Nephron (organoid): ENCODE data around the gene HOXA7.
A peak's percentile ranks its signal among the peaks of the same experiment; 100 is the strongest.

Experiments
- H3K27ac Mint-ChIP-seq, 3 experiments: 2 replicates each; pipeline ENCODE4 v1.8.0; 2020; ENCODE audit warnings: mixed read lengths in 3 of 3, mild to moderate bottlenecking in 2 of 3, moderate library complexity in 1 of 3
- H3K27me3 Mint-ChIP-seq: 2 replicates; pipeline ENCODE4 v1.8.0; 2021; ENCODE audit warnings: low read depth, mild to moderate bottlenecking, moderate library complexity, mixed read lengths
- H3K36me3 Mint-ChIP-seq: 2 replicates; pipeline ENCODE4 v1.8.0; 2020; ENCODE audit warnings: low read depth, mixed read lengths
- H3K4me1 Mint-ChIP-seq: 2 replicates; pipeline ENCODE4 v1.8.0; 2020; ENCODE audit warnings: mixed read lengths
- H3K4me3 Mint-ChIP-seq, 3 experiments: 2 replicates each; pipeline ENCODE4 v1.8.0; 2020; ENCODE audit warnings: mild to moderate bottlenecking in 3 of 3, mixed read lengths in 3 of 3, moderate library complexity in 2 of 3
- H3K9me3 Mint-ChIP-seq: 2 replicates; pipeline ENCODE4 v1.8.0; 2020; ENCODE audit warnings: mixed read lengths
- CTCF ChIP-seq, 3 experiments: fragments of 200-600 bp; sonication (generic); IDR thresholded peaks; one replicate each; pipeline ENCODE4 v1.5.0; 2021; ENCODE audit warnings: antibody characterized with exemption in 3 of 3; ENCODE audit not compliant: unreplicated experiment in 3 of 3

The HOXA7 gene

GRCh38 chr7:27149842-27150567 lies 6.5 kb downstream of the HOXA7 start:
- H3K4me3 Mint-ChIP-seq = peak overlapping the region; percentile 95 to 98 (median 96)
- no peaks in the 10 kb centered on the region for H3K27me3 Mint-ChIP-seq
- TF ChIP-seq CTCF (IDR thresholded peaks at IDR 0.05; ENCODE audit: unreplicated experiment in 3 of 3) = no peak
- peaks cover 69% of the 10 kb centered on the region for H3K36me3 Mint-ChIP-seq
- peaks cover 61% of the 10 kb centered on the region for H3K4me1 Mint-ChIP-seq
- H3K27ac Mint-ChIP-seq = peak overlapping the region; percentile 97 to 100 (median 99)
- H3K9me3 Mint-ChIP-seq = no peaks in the 10 kb centered on the region

- Mint-ChIP-seq H3K4me3 (peak overlapping the region; percentile 95 to 98 (median 96)), H3K4me1 (peaks cover 60% of the 10 kb centered on the region), H3K36me3 (peaks cover 68% of the 10 kb centered on the region), H3K9me3 (no peaks in the 10 kb centered on the region), H3K27ac (peak overlapping the region; percentile 97 to 100 (median 99)), H3K27me3 (no peaks in the 10 kb centered on the region)
- TF ChIP-seq CTCF (IDR thresholded peaks at IDR 0.05; ENCODE audit: unreplicated experiment in 3 of 3) = no peak
Measured at GRCh38 chr7:27148756-27149641, 7.5 kb downstream of the HOXA7 start.

GRCh38 chr7:27148031-27148755 lies 8.3 kb downstream of the HOXA7 start:
- peaks cover 59% of the 10 kb centered on the region for H3K4me1 Mint-ChIP-seq
- H3K4me3 Mint-ChIP-seq = peak overlapping the region; percentile 95 to 98 (median 96)
- H3K27ac Mint-ChIP-seq = peak overlapping the region; percentile 97 to 100 (median 99)
- peaks cover 71% of the 10 kb centered on the region for H3K36me3 Mint-ChIP-seq
- TF ChIP-seq CTCF (IDR thresholded peaks at IDR 0.05; ENCODE audit: unreplicated experiment in 3 of 3) = no peak
- no peaks in the 10 kb centered on the region for H3K9me3 Mint-ChIP-seq
- no peaks in the 10 kb centered on the region for H3K27me3 Mint-ChIP-seq

- H3K9me3 Mint-ChIP-seq = no peaks in the 10 kb centered on the region
- H3K27me3 Mint-ChIP-seq = peaks cover 3% of the 10 kb centered on the region
- H3K36me3 Mint-ChIP-seq = peaks cover 77% of the 10 kb centered on the region
- peak within 1 kb of the TSS; percentile 95 to 98 (median 96) for H3K4me3 Mint-ChIP-seq
- TF ChIP-seq CTCF (IDR thresholded peaks at IDR 0.05; ENCODE audit: unreplicated experiment in 3 of 3) = no peak
- peaks cover 57% of the 10 kb centered on the region for H3K4me1 Mint-ChIP-seq
- H3K27ac Mint-ChIP-seq = peak within 1 kb of the TSS; percentile 97 to 100 (median 99)
Measured at GRCh38 chr7:27147199-27148030, 9.1 kb downstream of the HOXA7 start, which contains the start of gene HOXA6. Gene HOXA6 (minus strand): TSS chr7:27147774. CDS start chr7:27147749, 25 bp downstream.
